A549 treated with Mapracorat at 1 μM for 4 hours (cell line): ENCODE measurements around the gene SPATA19. TPM values are rescaled to one million over a fixed set of nuclear protein-coding genes. Genes with fewer than 3 reads are reported as not detected.

Source experiments
- total RNA-seq: library from RNA; stranded (reverse); fragments of 200-300 nt; extraction: Qiagen RNA extraction; gene quantifications from 5 replicates; pipeline ENCODE4 v1.2.3, GENCODE V29; 2022

SPATA19 gene
- total RNA-seq, result not detected in 5 replicates

DNA sequence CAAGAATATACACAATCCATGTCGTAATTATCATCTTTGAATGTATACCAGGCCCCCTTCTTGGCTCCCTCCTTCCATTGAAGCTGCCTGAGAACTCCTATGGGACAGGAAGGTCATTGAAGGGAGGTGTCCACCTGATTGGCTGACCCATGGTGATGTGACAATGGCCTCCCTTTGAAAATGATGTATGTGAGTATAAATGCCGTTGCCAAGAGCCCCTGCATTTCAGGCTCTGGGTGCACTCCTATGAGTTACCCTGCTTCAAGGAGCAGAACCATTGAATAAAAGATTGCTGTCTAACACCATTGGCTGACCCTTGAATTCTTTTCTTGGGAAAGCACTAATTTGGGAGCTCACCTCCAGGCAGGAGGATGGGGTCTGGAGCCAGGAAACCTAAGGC, at the start of gene SPATA19:
SPATA19 (minus strand) TSS at position 101 of the 400 bp plus-strand sequence; CDS start at position 34, 67 bp downstream.

Other genes starting within 250 kb of the SPATA19 start
- gene IGSF9B, start 111.5 kb upstream of the SPATA19 start, total RNA-seq, result 0.67 to 3.0 TPM (median 2.1 TPM) in 5 replicates
- 3.2 to 4.4 TPM (median 3.8 TPM) in 5 replicates for gene JAM3, start 223.6 kb upstream of the SPATA19 start, total RNA-seq